GM23338 (cell line): ENCODE data around the gene SOX10. TPM values are rescaled to one million over a fixed set of nuclear protein-coding genes. Genes with fewer than 3 reads are reported as not detected.

Experiments
- ATAC-seq: fragments of 200-7000 bp; cut with Tn5 transposase; 3 replicates; pipeline ENCODE4 v1.9.1; 2020
- DNase-seq: peaks from one replicate; pipeline ENCODE4 v3.0.0-alpha.2; 2015; ENCODE audit warnings: low spot score
- H2AFZ ChIP-seq: fragments of 200-600 bp; sonication (generic); 2 replicates; pipeline ENCODE4 v1.8.0; 2016; ENCODE audit warnings: antibody characterized with exemption, mild to moderate bottlenecking, moderate library complexity
- H3F3A ChIP-seq: fragments of 200-600 bp; sonication (generic); replicated peaks from 2 replicates; pipeline ENCODE4 v1.8.0; 2017; ENCODE audit warnings: antibody characterized with exemption, mixed run types, low read depth
- H3K27ac ChIP-seq: fragments of 200-600 bp; sonication (generic); 2 replicates; pipeline ENCODE4 v1.6.1; 2016; ENCODE audit warnings: low read depth
- H3K27me3 ChIP-seq: fragments of 200-600 bp; sonication (generic); 2 replicates; pipeline ENCODE4 v1.8.0; 2016; ENCODE audit warnings: mild to moderate bottlenecking, mixed run types, moderate library complexity; ENCODE audit not compliant: insufficient read depth
- H3K36me3 ChIP-seq: fragments of 200-600 bp; sonication (generic); 2 replicates; pipeline ENCODE4 v1.8.0; 2016; ENCODE audit warnings: mild to moderate bottlenecking; ENCODE audit not compliant: insufficient read depth
- H3K4me1 ChIP-seq: fragments of 200-600 bp; sonication (generic); 2 replicates; pipeline ENCODE4 v1.8.0; 2016; ENCODE audit warnings: mild to moderate bottlenecking, moderate library complexity; ENCODE audit not compliant: insufficient read depth
- H3K4me2 ChIP-seq: fragments of 200-600 bp; sonication (generic); 2 replicates; pipeline ENCODE4 v1.7.1; 2017; ENCODE audit warnings: mixed run types
- H3K4me3 ChIP-seq: fragments of 200-600 bp; sonication (generic); 2 replicates; pipeline ENCODE4 v1.6.1; 2016; ENCODE audit warnings: mixed run types
- H3K79me2 ChIP-seq: fragments of 200-600 bp; sonication (generic); replicated peaks from 2 replicates; pipeline ENCODE4 v1.8.0; 2017; ENCODE audit warnings: mild to moderate bottlenecking; ENCODE audit not compliant: insufficient read depth
- H3K9me2 ChIP-seq: fragments of 200-600 bp; sonication (generic); 2 replicates; pipeline ENCODE4 v1.8.0; 2017; ENCODE audit not compliant: insufficient read depth
- H4K20me1 ChIP-seq: fragments of 200-600 bp; sonication (generic); replicated peaks from 2 replicates; pipeline ENCODE4 v1.8.0; 2017; ENCODE audit warnings: mild to moderate bottlenecking; ENCODE audit not compliant: insufficient read depth
- H3K27ac Mint-ChIP-seq: 2 replicates; pipeline ENCODE4 v1.8.0; 2020; ENCODE audit warnings: inconsistent platforms, mild to moderate bottlenecking, moderate library complexity, mixed read lengths
- H3K27me3 Mint-ChIP-seq: 3 replicates; pipeline ENCODE4 v1.8.0; 2022; ENCODE audit warnings: low read depth, mild to moderate bottlenecking, moderate library complexity, mixed read lengths, inconsistent platforms; ENCODE audit not compliant: insufficient read depth, poor library complexity
- H3K36me3 Mint-ChIP-seq: 3 replicates; pipeline ENCODE4 v1.8.0; 2021; ENCODE audit warnings: low read depth, mild to moderate bottlenecking, inconsistent platforms, moderate library complexity, mixed read lengths
- H3K4me1 Mint-ChIP-seq: 3 replicates; pipeline ENCODE4 v1.8.0; 2020; ENCODE audit warnings: mild to moderate bottlenecking, inconsistent platforms, mixed read lengths
- H3K4me3 Mint-ChIP-seq: 3 replicates; pipeline ENCODE4 v1.8.0; 2021; ENCODE audit warnings: moderate library complexity, mild to moderate bottlenecking, inconsistent platforms, mixed read lengths
- H3K9me3 Mint-ChIP-seq: 3 replicates; pipeline ENCODE4 v1.8.0; 2020; ENCODE audit warnings: moderate library complexity, mild to moderate bottlenecking, inconsistent platforms, mixed read lengths
- CREB1 ChIP-seq: fragments of 250-450 bp; sonication (Bioruptor Pico); IDR thresholded peaks from 2 replicates; pipeline ENCODE4 v1.5.0; 2020; ENCODE audit warnings: low read depth, mild to moderate bottlenecking, moderate library complexity
- ETS1 ChIP-seq: IDR thresholded peaks from 2 replicates; pipeline ENCODE4 v1.6.1; 2016; ENCODE audit warnings: antibody characterized with exemption
- EZH2 ChIP-seq: fragments of 200-600 bp; sonication (generic); IDR thresholded peaks from one replicate; pipeline ENCODE4 v1.8.0; 2017; ENCODE audit warnings: antibody characterized with exemption, mild to moderate bottlenecking, low read depth; ENCODE audit not compliant: unreplicated experiment
- EZH2phosphoT487 ChIP-seq: fragments of 200-600 bp; sonication (generic); IDR thresholded peaks from one replicate; pipeline ENCODE4 v1.8.1; 2018; ENCODE audit warnings: antibody characterized with exemption; ENCODE audit not compliant: unreplicated experiment
- JUNB ChIP-seq: IDR thresholded peaks from one replicate; pipeline ENCODE4 v1.6.1; 2016; ENCODE audit warnings: antibody characterized with exemption; ENCODE audit not compliant: unreplicated experiment
- NANOG ChIP-seq: IDR thresholded peaks from 2 replicates; pipeline ENCODE4 v1.6.1; 2016; ENCODE audit warnings: antibody characterized with exemption, borderline replicate concordance
- POLR2AphosphoS5 ChIP-seq: IDR thresholded peaks from 2 replicates; pipeline ENCODE4 v1.6.1; 2016; ENCODE audit warnings: antibody characterized with exemption, low read depth
- REST ChIP-seq: IDR thresholded peaks from one replicate; pipeline ENCODE4 v1.6.1; 2018; ENCODE audit warnings: antibody characterized with exemption; ENCODE audit not compliant: unreplicated experiment
- STAT1 ChIP-seq: IDR thresholded peaks from one replicate; pipeline ENCODE4 v1.6.1; 2016; ENCODE audit warnings: antibody characterized with exemption; ENCODE audit not compliant: unreplicated experiment
- ZNF114 ChIP-seq: fragments of 250-450 bp; sonication (Bioruptor Pico); IDR thresholded peaks from 2 replicates; pipeline ENCODE4 v1.5.0; 2020; ENCODE audit warnings: mild to moderate bottlenecking, moderate library complexity
- ZNF331 ChIP-seq: fragments of 250-450 bp; sonication (Bioruptor Pico); IDR thresholded peaks from 2 replicates; pipeline ENCODE4 v1.5.0; 2020; ENCODE audit warnings: low read depth, mild to moderate bottlenecking, moderate library complexity
- ZNF462 ChIP-seq: fragments of 250-450 bp; sonication (Bioruptor Pico); IDR thresholded peaks from 2 replicates; pipeline ENCODE4 v1.5.0; 2020; ENCODE audit warnings: mild to moderate bottlenecking, moderate library complexity
- polyA plus RNA-seq: library from polyadenylated mRNA; unstranded; fragments of >200 nt; fragmentation: Nextera tagmentation; extraction: Ambion mirVana; gene quantifications from 2 replicates; pipeline ENCODE4 v1.2.1, GENCODE V29; 2016
- total RNA-seq: library from RNA; depleted of rRNA; stranded (reverse); fragments of >200 nt; shearing (Covaris generic); gene quantifications from 2 replicates; pipeline ENCODE4 v1.2.3, GENCODE V29; 2014

Gene SOX10
- total and polyA plus RNA-seq, 2 experiments from 2014 or later, result 1.1 to 2.1 TPM

GRCh38 chr22:37973271-37974170, 10.8 kb downstream of the SOX10 start:
- Histone ChIP-seq H3K79me2 (no peaks in the 10 kb centered on the region), H3K9me2 (no peaks in the 10 kb centered on the region), H3F3A (peaks cover 4% of the 10 kb centered on the region; the same call in 1 of the 2 replicates), H3K36me3 (no peaks in the 10 kb centered on the region), H3K4me1 (peaks cover 17% of the 10 kb centered on the region), H3K4me2 (no peak overlapping the region), H3K27ac (no peak overlapping the region), H4K20me1 (peaks cover 8% of the 10 kb centered on the region; the same call in 1 of the 2 replicates), H2AFZ (no peak overlapping the region), H3K4me3 (no peak overlapping the region), H3K27me3 (no peaks in the 10 kb centered on the region)
- Mint-ChIP-seq H3K4me1 (peaks cover 20% of the 10 kb centered on the region), H3K27ac (no peak overlapping the region), H3K27me3 (peaks cover 21% of the 10 kb centered on the region), H3K36me3 (peaks cover 8% of the 10 kb centered on the region; the same call in 2 of the 3 replicates), H3K4me3 (no peak overlapping the region), H3K9me3 (no peaks in the 10 kb centered on the region; the same call in 2 of the 3 replicates)
- ATAC-seq (no peak), DNase-seq (no peak)
- no peak for TF ChIP-seq EZH2
- TF ChIP-seq ETS1, result no peak
- TF ChIP-seq STAT1, result no peak
- no peak for TF ChIP-seq ZNF462 (CRISPR knock-in tag)
- no peak for TF ChIP-seq POLR2AphosphoS5
- TF ChIP-seq JUNB, result no peak
- TF ChIP-seq NANOG, result no peak
- TF ChIP-seq CREB1, result no peak
- TF ChIP-seq EZH2phosphoT487, result no peak
- no peak for TF ChIP-seq ZNF331 (CRISPR knock-in tag)
- TF ChIP-seq REST, result no peak
- TF ChIP-seq ZNF114 (CRISPR knock-in tag), result no peak
